Right lobe of liver (tissue), 4 donors: ENCODE measurements around the gene TRAPPC3.

Experiments used
- POLR2A ChIP-seq: fragments of 450-650 bp; IDR thresholded peaks from one replicate; pipeline ENCODE4 v1.6.1; 2017; ENCODE audit warnings: antibody characterized with exemption, mild to moderate bottlenecking
- TF ChIP-seq, protein P1 (sequence below), 4 donors: fragments of 200-600 bp in 3 of 4; fragments of 450-650 bp in 1 of 4; IDR thresholded peaks; one replicate each; pipeline versions ENCODE4 v1.5.1 to v1.8.0; 2016 to 2022; ENCODE audit warnings: antibody characterized with exemption in 4 of 4, mild to moderate bottlenecking in 2 of 4
- donor health status: DM: no; HTN: no; CAD: no.
- donor health status: DM: no; HTN: no; CAD: no.
- donor health status: DM: no; HTN: yes; CAD: no.

DNA sequence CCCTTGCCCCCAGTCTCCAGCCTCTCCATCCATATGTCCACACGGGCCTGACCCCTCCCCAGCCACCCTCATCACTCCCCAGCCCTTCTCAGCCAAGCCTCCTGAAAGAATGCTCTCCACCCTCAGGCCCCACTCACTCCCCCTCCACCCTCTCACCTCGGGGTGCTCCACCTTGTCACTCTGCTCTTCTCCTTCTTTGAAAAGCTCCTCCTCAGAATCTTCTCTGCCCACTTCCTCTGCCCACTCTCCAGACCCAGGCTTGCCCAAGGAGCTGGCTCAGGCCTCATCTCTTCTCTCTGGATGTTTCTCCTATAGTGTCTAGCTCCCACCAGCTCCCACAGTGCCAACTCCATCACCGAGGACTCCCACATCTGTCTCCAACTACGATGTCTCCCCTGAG, 38.1 kb downstream of the TRAPPC3 start:
- TF ChIP-seq, protein P1, sequence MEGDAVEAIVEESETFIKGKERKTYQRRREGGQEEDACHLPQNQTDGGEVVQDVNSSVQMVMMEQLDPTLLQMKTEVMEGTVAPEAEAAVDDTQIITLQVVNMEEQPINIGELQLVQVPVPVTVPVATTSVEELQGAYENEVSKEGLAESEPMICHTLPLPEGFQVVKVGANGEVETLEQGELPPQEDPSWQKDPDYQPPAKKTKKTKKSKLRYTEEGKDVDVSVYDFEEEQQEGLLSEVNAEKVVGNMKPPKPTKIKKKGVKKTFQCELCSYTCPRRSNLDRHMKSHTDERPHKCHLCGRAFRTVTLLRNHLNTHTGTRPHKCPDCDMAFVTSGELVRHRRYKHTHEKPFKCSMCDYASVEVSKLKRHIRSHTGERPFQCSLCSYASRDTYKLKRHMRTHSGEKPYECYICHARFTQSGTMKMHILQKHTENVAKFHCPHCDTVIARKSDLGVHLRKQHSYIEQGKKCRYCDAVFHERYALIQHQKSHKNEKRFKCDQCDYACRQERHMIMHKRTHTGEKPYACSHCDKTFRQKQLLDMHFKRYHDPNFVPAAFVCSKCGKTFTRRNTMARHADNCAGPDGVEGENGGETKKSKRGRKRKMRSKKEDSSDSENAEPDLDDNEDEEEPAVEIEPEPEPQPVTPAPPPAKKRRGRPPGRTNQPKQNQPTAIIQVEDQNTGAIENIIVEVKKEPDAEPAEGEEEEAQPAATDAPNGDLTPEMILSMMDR (IDR thresholded peaks at IDR 0.05): no peak
- no peak for TF ChIP-seq POLR2A
